ENCODE data around the gene ZER1.
"Not testable (repeated sequence)": the region's sequence is repeated elsewhere in the genome, so short reads cannot be mapped to it uniquely, and the experiment has no call there.

The ZER1 gene

DNA sequence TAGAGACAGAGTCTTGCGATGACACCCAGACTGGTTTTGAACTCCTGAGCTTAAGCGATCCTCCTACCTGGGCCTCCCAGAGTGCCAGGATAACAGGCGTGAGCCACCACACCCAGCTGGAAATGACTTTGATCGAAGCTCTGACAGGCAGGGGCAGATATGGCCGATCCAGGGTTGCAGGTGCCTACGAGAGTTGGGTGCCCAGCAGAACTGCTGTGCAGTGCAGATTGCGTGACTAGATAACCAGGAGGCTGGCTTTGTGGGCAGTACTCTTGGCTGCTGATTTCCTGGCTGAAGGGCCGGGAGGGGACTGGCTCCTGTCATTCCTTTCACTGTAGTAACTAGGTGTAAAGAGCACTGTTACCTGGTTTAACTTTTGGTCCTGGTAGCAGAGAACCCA, 27.2 kb upstream of the ZER1 start:
- no peak for ATAC-seq
- TF ChIP-seq, protein P1, sequence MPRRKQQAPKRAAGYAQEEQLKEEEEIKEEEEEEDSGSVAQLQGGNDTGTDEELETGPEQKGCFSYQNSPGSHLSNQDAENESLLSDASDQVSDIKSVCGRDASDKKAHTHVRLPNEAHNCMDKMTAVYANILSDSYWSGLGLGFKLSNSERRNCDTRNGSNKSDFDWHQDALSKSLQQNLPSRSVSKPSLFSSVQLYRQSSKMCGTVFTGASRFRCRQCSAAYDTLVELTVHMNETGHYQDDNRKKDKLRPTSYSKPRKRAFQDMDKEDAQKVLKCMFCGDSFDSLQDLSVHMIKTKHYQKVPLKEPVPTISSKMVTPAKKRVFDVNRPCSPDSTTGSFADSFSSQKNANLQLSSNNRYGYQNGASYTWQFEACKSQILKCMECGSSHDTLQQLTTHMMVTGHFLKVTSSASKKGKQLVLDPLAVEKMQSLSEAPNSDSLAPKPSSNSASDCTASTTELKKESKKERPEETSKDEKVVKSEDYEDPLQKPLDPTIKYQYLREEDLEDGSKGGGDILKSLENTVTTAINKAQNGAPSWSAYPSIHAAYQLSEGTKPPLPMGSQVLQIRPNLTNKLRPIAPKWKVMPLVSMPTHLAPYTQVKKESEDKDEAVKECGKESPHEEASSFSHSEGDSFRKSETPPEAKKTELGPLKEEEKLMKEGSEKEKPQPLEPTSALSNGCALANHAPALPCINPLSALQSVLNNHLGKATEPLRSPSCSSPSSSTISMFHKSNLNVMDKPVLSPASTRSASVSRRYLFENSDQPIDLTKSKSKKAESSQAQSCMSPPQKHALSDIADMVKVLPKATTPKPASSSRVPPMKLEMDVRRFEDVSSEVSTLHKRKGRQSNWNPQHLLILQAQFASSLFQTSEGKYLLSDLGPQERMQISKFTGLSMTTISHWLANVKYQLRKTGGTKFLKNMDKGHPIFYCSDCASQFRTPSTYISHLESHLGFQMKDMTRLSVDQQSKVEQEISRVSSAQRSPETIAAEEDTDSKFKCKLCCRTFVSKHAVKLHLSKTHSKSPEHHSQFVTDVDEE (CRISPR knock-in tag; IDR thresholded peaks at IDR 0.05) = no peak
- TF ChIP-seq ZC3H10 (CRISPR knock-in tag; IDR thresholded peaks at IDR 0.05) (no peak), ZFP30 (CRISPR knock-in tag; IDR thresholded peaks at IDR 0.05) (no peak), SNAI2 (CRISPR knock-in tag; IDR thresholded peaks at IDR 0.05) (no peak), TCF4 (CRISPR knock-in tag; IDR thresholded peaks at IDR 0.05; ENCODE audit: borderline replicate concordance) (no peak), ARNTL (CRISPR knock-in tag; IDR thresholded peaks at IDR 0.05; ENCODE audit: borderline replicate concordance, low read depth) (no peak), ZNF70 (CRISPR knock-in tag; IDR thresholded peaks at IDR 0.05) (no peak)
- TF ChIP-seq, protein P2, sequence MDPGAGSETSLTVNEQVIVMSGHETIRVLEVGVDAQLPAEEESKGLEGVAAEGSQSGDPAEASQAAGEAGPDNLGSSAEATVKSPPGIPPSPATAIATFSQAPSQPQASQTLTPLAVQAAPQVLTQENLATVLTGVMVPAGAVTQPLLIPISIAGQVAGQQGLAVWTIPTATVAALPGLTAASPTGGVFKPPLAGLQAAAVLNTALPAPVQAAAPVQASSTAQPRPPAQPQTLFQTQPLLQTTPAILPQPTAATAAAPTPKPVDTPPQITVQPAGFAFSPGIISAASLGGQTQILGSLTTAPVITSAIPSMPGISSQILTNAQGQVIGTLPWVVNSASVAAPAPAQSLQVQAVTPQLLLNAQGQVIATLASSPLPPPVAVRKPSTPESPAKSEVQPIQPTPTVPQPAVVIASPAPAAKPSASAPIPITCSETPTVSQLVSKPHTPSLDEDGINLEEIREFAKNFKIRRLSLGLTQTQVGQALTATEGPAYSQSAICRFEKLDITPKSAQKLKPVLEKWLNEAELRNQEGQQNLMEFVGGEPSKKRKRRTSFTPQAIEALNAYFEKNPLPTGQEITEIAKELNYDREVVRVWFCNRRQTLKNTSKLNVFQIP (CRISPR knock-in tag; IDR thresholded peaks at IDR 0.05; ENCODE audit: borderline replicate concordance, low read depth) = no peak

DNA sequence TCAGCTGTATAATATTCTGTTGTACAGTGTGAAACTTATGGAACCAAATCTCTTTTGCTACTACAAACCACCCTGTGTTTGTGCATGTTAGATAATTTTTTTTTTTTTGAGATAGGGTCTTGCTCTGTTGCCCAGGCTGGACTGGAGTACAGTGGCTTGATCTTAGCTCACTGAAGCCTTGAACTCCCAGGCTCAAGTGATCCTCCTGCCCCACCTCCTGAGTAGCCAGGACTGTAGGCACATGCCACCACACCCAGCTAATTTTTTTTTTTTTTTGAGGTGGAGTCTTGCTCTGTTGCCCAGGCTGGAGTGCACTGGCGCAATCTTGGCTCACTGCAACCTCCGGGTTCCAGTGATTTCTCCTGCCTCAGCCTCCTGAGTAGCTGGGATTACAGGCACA, 23.2 kb upstream of the ZER1 start:
- not testable (repeated sequence) for ATAC-seq

DNA sequence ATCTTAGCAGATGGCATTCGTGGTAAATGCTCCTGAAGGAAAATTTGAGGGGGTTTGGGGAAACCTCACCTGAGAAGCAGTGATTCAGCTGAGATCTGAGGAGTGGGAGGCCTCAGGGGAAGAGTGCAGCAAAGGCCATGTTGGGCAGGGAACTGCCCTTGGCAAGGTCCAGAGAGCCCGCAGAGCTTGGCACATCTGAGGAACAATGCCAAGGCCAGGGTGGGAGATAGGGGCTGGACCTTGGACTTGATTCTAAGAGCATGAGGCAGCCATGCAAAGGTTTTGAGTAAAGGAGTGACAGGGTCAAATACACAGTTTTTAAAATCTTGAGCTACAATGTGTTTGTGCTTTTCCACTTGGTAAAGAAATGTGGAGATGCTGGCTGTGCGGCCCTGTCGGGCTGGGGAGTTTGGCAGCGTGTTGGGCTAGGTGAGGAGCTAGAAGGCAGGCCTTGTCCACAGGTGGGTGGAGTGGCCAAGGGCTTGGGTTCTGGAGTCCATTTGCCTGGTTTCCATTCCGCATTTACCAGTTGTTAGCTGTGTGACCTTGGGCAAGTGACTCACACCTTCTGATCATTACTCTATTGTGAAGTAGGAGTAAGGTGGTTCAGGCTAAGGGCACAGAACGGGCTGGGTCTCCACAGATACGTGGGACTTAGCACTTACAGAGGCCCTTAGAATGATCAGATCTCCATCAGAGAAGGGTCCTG, 21.4 kb upstream of the ZER1 start:
- ATAC-seq = no peak
- TF ChIP-seq PPARA (CRISPR knock-in tag; IDR thresholded peaks at IDR 0.05; ENCODE audit: borderline replicate concordance) (no peak), ARNTL (CRISPR knock-in tag; IDR thresholded peaks at IDR 0.05; ENCODE audit: borderline replicate concordance, low read depth) (no peak), ZFP30 (CRISPR knock-in tag; IDR thresholded peaks at IDR 0.05) (no peak), TCF4 (CRISPR knock-in tag; IDR thresholded peaks at IDR 0.05; ENCODE audit: borderline replicate concordance) (no peak), ZNF565 (CRISPR knock-in tag; conservative IDR thresholded peaks at IDR 0.05; ENCODE audit: low read depth) (no peak), ZNF8 (CRISPR knock-in tag; IDR thresholded peaks at IDR 0.05) (no peak), CREB5 (CRISPR knock-in tag; IDR thresholded peaks at IDR 0.05; ENCODE audit: low read depth) (no peak), BACH2 (CRISPR knock-in tag; IDR thresholded peaks at IDR 0.05; ENCODE audit: borderline replicate concordance) (no peak), OSR1 (CRISPR knock-in tag; IDR thresholded peaks at IDR 0.05) (no peak), RARB (CRISPR knock-in tag; IDR thresholded peaks at IDR 0.05) (no peak), GLIS3 (CRISPR knock-in tag; IDR thresholded peaks at IDR 0.05) (no peak), ZNF70 (CRISPR knock-in tag; IDR thresholded peaks at IDR 0.05) (no peak), SNAI2 (CRISPR knock-in tag; IDR thresholded peaks at IDR 0.05) (no peak), CSDC2 (CRISPR knock-in tag; IDR thresholded peaks at IDR 0.05) (no peak), TOX (CRISPR knock-in tag; IDR thresholded peaks at IDR 0.05; ENCODE audit: borderline replicate concordance) (no peak)
- TF ChIP-seq, protein P3, sequence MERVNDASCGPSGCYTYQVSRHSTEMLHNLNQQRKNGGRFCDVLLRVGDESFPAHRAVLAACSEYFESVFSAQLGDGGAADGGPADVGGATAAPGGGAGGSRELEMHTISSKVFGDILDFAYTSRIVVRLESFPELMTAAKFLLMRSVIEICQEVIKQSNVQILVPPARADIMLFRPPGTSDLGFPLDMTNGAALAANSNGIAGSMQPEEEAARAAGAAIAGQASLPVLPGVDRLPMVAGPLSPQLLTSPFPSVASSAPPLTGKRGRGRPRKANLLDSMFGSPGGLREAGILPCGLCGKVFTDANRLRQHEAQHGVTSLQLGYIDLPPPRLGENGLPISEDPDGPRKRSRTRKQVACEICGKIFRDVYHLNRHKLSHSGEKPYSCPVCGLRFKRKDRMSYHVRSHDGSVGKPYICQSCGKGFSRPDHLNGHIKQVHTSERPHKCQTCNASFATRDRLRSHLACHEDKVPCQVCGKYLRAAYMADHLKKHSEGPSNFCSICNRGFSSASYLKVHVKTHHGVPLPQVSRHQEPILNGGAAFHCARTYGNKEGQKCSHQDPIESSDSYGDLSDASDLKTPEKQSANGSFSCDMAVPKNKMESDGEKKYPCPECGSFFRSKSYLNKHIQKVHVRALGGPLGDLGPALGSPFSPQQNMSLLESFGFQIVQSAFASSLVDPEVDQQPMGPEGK (CRISPR knock-in tag; IDR thresholded peaks at IDR 0.05; ENCODE audit: borderline replicate concordance) = no peak
- TF ChIP-seq, protein P4, sequence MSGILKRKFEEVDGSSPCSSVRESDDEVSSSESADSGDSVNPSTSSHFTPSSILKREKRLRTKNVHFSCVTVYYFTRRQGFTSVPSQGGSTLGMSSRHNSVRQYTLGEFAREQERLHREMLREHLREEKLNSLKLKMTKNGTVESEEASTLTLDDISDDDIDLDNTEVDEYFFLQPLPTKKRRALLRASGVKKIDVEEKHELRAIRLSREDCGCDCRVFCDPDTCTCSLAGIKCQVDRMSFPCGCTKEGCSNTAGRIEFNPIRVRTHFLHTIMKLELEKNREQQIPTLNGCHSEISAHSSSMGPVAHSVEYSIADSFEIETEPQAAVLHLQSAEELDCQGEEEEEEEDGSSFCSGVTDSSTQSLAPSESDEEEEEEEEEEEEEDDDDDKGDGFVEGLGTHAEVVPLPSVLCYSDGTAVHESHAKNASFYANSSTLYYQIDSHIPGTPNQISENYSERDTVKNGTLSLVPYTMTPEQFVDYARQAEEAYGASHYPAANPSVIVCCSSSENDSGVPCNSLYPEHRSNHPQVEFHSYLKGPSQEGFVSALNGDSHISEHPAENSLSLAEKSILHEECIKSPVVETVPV (CRISPR knock-in tag; IDR thresholded peaks at IDR 0.05) = no peak
- TF ChIP-seq, protein P1 (CRISPR knock-in tag; IDR thresholded peaks at IDR 0.05) = no peak
